ENCODE results near the gene PSMB5. TPM values are rescaled to one million over a fixed set of nuclear protein-coding genes. Genes with fewer than 3 reads are reported as not detected.

PSMB5 gene
- total RNA-seq, 4 donors from 2014 or later = 75.7 to 215 (median 113) TPM

DNA sequence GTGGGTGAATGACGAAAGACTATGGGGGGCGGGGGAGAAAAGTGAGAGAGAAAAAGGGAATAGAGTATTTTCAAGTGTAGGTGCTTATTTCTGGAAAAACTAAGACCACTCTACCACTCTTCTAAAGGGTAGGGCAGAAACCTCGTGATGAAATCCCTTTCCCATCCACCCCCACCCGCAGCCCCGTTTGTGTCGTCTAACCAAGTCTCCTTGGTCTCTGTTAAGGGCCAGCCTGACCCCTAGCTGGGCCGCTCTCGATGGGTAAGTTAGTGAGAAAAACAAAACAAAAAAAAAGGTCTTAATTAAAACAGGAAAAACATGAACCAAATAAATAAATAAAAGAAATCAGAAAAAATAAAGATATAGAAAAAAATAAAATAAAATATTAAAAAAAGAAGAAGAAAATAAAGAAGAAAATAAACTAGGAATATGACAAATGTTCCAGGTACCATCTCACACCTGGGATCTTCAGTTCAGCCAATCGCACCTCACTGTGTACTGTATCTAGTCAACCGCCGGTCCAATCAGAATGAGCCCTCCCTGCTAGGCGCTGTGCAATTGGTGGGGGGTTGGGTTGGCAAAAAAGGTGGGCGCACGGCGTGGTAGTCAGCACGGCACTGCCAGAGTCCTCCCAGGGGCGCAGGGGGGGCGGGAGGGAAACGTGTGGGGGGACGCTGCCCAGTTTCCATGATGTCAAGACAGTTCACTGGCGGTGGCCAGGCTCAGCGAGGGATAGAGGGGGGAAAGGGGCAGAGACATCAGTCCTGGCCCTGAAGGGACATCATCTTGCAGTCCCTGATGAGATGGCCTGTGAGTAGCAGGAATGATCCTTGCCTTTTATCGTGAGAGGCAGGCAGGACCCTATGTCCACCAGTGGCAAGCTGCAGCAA, 32.4 kb upstream of the PSMB5 start:
- no peak for TF ChIP-seq POLR2A (IDR thresholded peaks at IDR 0.05)
- TF ChIP-seq, protein P1, sequence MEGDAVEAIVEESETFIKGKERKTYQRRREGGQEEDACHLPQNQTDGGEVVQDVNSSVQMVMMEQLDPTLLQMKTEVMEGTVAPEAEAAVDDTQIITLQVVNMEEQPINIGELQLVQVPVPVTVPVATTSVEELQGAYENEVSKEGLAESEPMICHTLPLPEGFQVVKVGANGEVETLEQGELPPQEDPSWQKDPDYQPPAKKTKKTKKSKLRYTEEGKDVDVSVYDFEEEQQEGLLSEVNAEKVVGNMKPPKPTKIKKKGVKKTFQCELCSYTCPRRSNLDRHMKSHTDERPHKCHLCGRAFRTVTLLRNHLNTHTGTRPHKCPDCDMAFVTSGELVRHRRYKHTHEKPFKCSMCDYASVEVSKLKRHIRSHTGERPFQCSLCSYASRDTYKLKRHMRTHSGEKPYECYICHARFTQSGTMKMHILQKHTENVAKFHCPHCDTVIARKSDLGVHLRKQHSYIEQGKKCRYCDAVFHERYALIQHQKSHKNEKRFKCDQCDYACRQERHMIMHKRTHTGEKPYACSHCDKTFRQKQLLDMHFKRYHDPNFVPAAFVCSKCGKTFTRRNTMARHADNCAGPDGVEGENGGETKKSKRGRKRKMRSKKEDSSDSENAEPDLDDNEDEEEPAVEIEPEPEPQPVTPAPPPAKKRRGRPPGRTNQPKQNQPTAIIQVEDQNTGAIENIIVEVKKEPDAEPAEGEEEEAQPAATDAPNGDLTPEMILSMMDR (IDR thresholded peaks at IDR 0.05) = no peak
- Histone ChIP-seq H3K9me3 (no peaks in the 10 kb centered on the region), H3K27ac (no peak overlapping the region), H3K36me3 (peaks cover 53 to 59% of the 10 kb centered on the region in 2 donors), H3K4me3 (replicated peaks in 1 of 3) (no peak overlapping the region), H3K27me3 (no peaks in the 10 kb centered on the region), H3K4me1 (peaks cover 17% of the 10 kb centered on the region in 2 donors)
- DNase-seq = no peak
- 87 to 88% methylated on average over 18 to 23 of the region's 23 CpGs for WGBS, 2 donors
- intact Hi-C loops (cut with DNase I) = loop anchor here (5.0 kb wide), 1 partner anchor 45 kb away; no protein-coding TSS in a partner anchor

DNA sequence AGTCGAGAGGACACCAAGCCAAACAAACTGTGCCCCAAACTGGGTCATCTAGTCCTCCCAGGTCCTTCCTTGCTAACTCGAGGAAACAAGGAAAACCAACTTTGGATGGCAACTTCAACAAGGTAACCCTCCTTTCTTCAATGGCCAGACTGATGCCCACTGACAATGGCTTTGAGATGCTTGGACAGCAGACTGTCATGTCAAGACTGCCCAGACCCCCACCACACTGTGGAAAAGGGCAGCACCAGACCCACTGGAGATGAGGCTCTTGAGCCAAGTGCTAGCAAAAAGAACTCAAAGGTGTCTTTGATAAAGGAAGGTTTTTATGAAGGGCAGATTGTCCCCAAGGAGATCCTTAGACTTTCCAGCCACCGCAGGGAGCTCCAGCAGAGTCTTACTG, 31.7 kb upstream of the PSMB5 start:
- no peak for TF ChIP-seq POLR2A (IDR thresholded peaks at IDR 0.05)
- TF ChIP-seq, protein P1 (IDR thresholded peaks at IDR 0.05) = no peak
- 84 to 85% methylated on average over 3 of the region's 3 CpGs for WGBS, 2 donors
- H3K27ac ChIP-seq = no peak overlapping the region

DNA sequence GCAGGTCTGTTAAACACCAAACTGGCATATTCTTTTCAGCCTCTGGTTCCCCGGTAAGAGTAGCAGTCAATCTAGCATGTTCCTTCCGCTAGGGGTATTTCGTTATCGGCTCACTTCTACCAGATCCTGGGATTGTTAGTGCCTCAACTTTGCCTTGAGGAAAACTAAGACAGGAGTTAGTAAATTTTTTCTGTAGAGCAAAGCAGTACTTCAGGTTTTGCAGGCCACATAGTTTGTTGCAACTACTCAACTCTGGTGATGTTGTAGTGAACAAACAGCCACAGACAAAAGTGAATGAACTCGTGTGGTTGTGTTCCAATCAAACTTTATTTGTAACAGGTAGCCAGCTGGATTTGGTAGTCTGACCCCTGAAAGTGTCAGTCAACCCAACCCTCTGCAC, 28.9 kb upstream of the PSMB5 start:
- Histone ChIP-seq H3K27ac (no peak overlapping the region), H3K9me3 (no peaks in the 10 kb centered on the region), H3K4me3 (replicated peaks in 1 of 3) (no peak overlapping the region), H3K36me3 (peaks cover 81 to 86% of the 10 kb centered on the region in 2 donors), H3K27me3 (no peaks in the 10 kb centered on the region), H3K4me1 (peaks cover 4 to 6% of the 10 kb centered on the region in 2 donors)
- no peak for TF ChIP-seq POLR2A (IDR thresholded peaks at IDR 0.05)
- TF ChIP-seq, protein P1 (IDR thresholded peaks at IDR 0.05) = no peak
- intact Hi-C loops (cut with DNase I) = no loop called here
- WGBS, 2 donors = 92 to 96% methylated on average over 5 of the region's 5 CpGs
- DNase-seq = no peak

More for the DNA sequence above, 31.7 kb upstream of the PSMB5 start:
- DNase-seq = no peak
- Histone ChIP-seq H3K27me3 (no peaks in the 10 kb centered on the region), H3K9me3 (no peaks in the 10 kb centered on the region), H3K36me3 (peaks cover 57 to 61% of the 10 kb centered on the region in 2 donors), H3K4me3 (replicated peaks in 1 of 3) (no peak overlapping the region), H3K4me1 (peaks cover 12 to 13% of the 10 kb centered on the region in 2 donors)
- intact Hi-C loops (cut with DNase I) = loop anchor here (5.0 kb wide), 1 partner anchor 46 kb away; no protein-coding TSS in a partner anchor

DNA sequence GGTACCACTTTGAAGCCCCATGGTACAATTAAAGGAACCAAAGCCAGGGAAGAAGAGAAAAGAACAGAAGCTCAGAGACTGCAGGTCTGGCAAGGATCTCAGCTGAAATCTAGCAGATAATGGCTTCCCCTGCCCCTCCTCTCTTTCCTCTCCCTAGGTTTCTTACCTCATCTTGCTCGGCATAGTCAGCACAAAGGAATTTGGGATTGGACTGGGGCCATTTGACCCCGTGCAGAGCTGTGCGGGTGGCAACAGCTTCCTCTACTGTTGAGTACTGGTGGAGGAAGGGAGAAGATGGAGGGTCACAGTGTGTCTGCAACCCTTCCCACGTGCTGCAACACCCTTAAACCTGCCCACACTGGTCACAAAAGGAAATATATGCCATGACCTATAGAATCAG, 27.3 kb upstream of the PSMB5 start:
- Histone ChIP-seq H3K4me1 (peaks cover 4 to 10% of the 10 kb centered on the region in 2 donors), H3K9me3 (no peaks in the 10 kb centered on the region), H3K27me3 (no peaks in the 10 kb centered on the region), H3K27ac (peak overlapping the region; percentile 7 to 45 (median 22)), H3K36me3 (peaks cover 66 to 72% of the 10 kb centered on the region in 2 donors), H3K4me3 (replicated peaks in 1 of 3) (no peak overlapping the region)
- DNase-seq = peak; percentile 71 to 84
- TF ChIP-seq, protein P1 (IDR thresholded peaks at IDR 0.05) = no peak
- no peak for TF ChIP-seq POLR2A (IDR thresholded peaks at IDR 0.05)
- intact Hi-C loops (cut with DNase I) = no loop called here
- 28 to 49% methylated on average over 4 of the region's 4 CpGs for WGBS, 2 donors
